BE2C (cell line): ENCODE results near the gene CRTC3.
"Not testable (repeated sequence)": the region's sequence is repeated elsewhere in the genome, so short reads cannot be mapped to it uniquely, and the experiment has no call there.

ENCODE experiments used
- DNase-seq: peaks from one replicate; pipeline ENCODE4 v3.0.0-alpha.2; 2020
- H3K27me3 ChIP-seq: fragments of 250-450 bp; sonication (Bioruptor Pico); 2 replicates; pipeline ENCODE4 v1.5.1; 2020; ENCODE audit warnings: mild to moderate bottlenecking
- H3K36me3 ChIP-seq: fragments of 250-450 bp; sonication (Bioruptor Pico); 2 replicates; pipeline ENCODE4 v1.5.1; 2020; ENCODE audit warnings: mild to moderate bottlenecking
- H3K4me1 ChIP-seq: fragments of 250-450 bp; sonication (Bioruptor Pico); 2 replicates; pipeline ENCODE4 v1.5.1; 2020
- H3K4me3 ChIP-seq: 2 replicates; pipeline ENCODE4 v1.5.1; 2011; ENCODE audit warnings: low read depth, low read length
- H3K9me3 ChIP-seq: fragments of 250-450 bp; sonication (Bioruptor Pico); 2 replicates; pipeline ENCODE4 v1.5.1; 2020
- CTCF ChIP-seq: IDR thresholded peaks from 2 replicates; pipeline ENCODE4 v1.5.1; 2012; ENCODE audit warnings: mild to moderate bottlenecking, low read depth, low read length

Gene CRTC3

GRCh38 chr15:90512981-90513380 is 16.7 kb upstream of the CRTC3 start:
- TF ChIP-seq CTCF: no peak
- Histone ChIP-seq H3K4me1 (no peaks in the 10 kb centered on the region), H3K9me3 (peaks cover 2% of the 10 kb centered on the region; the same call in 1 of the 2 replicates), H3K36me3 (no peaks in the 10 kb centered on the region), H3K27me3 (no peaks in the 10 kb centered on the region), H3K4me3 (no peak overlapping the region)
- DNase-seq: no peak

GRCh38 chr15:90513448-90513847 is 16.3 kb upstream of the CRTC3 start:
- no peaks in the 10 kb centered on the region for H3K27me3 ChIP-seq
- peaks cover 2% of the 10 kb centered on the region; the same call in 1 of the 2 replicates for H3K9me3 ChIP-seq
- no peaks in the 10 kb centered on the region for H3K4me1 ChIP-seq
- no peaks in the 10 kb centered on the region for H3K36me3 ChIP-seq
- H3K4me3 ChIP-seq: no peak overlapping the region
- TF ChIP-seq CTCF: no peak
- DNase-seq: no peak

GRCh38 chr15:90513893-90514292 is 15.8 kb upstream of the CRTC3 start:
- H3K9me3 ChIP-seq, H3K27me3 ChIP-seq, H3K4me3 ChIP-seq, H3K36me3 ChIP-seq, H3K4me1 ChIP-seq, DNase-seq: not testable (repeated sequence)

- no peak for DNase-seq
- H3K27me3 ChIP-seq: no peaks in the 10 kb centered on the region
Measured at GRCh38 chr15:90519688-90520087, 10.0 kb upstream of the CRTC3 start.

GRCh38 chr15:90520365-90520764 is 9.4 kb upstream of the CRTC3 start:
- Histone ChIP-seq H3K4me1 (no peaks in the 10 kb centered on the region), H3K9me3 (no peaks in the 10 kb centered on the region), H3K36me3 (no peaks in the 10 kb centered on the region), H3K27me3 (no peaks in the 10 kb centered on the region), H3K4me3 (no peak overlapping the region)
- no peak for TF ChIP-seq CTCF
- no peak for DNase-seq

More at GRCh38 chr15:90519688-90520087, 10.0 kb upstream of the CRTC3 start:
- no peaks in the 10 kb centered on the region for H3K9me3 ChIP-seq
- no peaks in the 10 kb centered on the region for H3K36me3 ChIP-seq
- no peak overlapping the region for H3K4me3 ChIP-seq
- H3K4me1 ChIP-seq: no peaks in the 10 kb centered on the region
- TF ChIP-seq CTCF: no peak

GRCh38 chr15:90523373-90523772 is 6.3 kb upstream of the CRTC3 start:
- DNase-seq: no peak
- H3K4me3 ChIP-seq: no peak overlapping the region
- no peaks in the 10 kb centered on the region for H3K4me1 ChIP-seq
- H3K27me3 ChIP-seq: no peaks in the 10 kb centered on the region
- H3K9me3 ChIP-seq: no peaks in the 10 kb centered on the region
- no peak for TF ChIP-seq CTCF
- H3K36me3 ChIP-seq: no peaks in the 10 kb centered on the region

GRCh38 chr15:90524018-90524803 is 5.5 kb upstream of the CRTC3 start:
- not testable (repeated sequence) for H3K36me3 ChIP-seq, H3K9me3 ChIP-seq, H3K4me1 ChIP-seq, H3K4me3 ChIP-seq, DNase-seq, H3K27me3 ChIP-seq
